WTC11 (cell line): ENCODE data around the gene TRIP12.

Source experiments
- ATF1 ChIP-seq: sonication (generic); formaldehyde crosslinking; IDR thresholded peaks from 2 replicates; pipeline ENCODE4 v1.8.1; 2023; ENCODE audit warnings: mild to moderate bottlenecking, moderate library complexity, missing genetic modification reagents
- CBFB ChIP-seq: sonication (generic); formaldehyde crosslinking; IDR thresholded peaks from 2 replicates; pipeline ENCODE4 v1.8.1; 2022; ENCODE audit warnings: mild to moderate bottlenecking, low read depth, missing genetic modification reagents
- CTCF ChIP-seq: fragments of 200-600 bp; IDR thresholded peaks from 2 replicates; pipeline ENCODE4 v1.8.0; 2022; ENCODE audit warnings: antibody characterized with exemption
- FOXP1 ChIP-seq: sonication (generic); formaldehyde crosslinking; IDR thresholded peaks from 2 replicates; pipeline ENCODE4 v1.8.0; 2022; ENCODE audit warnings: missing genetic modification reagents, mild to moderate bottlenecking, moderate library complexity, borderline replicate concordance
- MAX ChIP-seq: sonication (generic); formaldehyde crosslinking; IDR thresholded peaks from 2 replicates; pipeline ENCODE4 v1.8.0; 2022; ENCODE audit warnings: mild to moderate bottlenecking, missing genetic modification reagents
- SOX15 ChIP-seq: fragments of 250-450 bp; sonication (Bioruptor Pico); IDR thresholded peaks from 2 replicates; pipeline ENCODE4 v1.9.0; 2021; ENCODE audit warnings: mild to moderate bottlenecking
- SP1 ChIP-seq: sonication (generic); formaldehyde crosslinking; conservative IDR thresholded peaks from 2 replicates; pipeline ENCODE4 v1.8.1; 2022; ENCODE audit warnings: missing genetic modification reagents
- ZBTB43 ChIP-seq: sonication (generic); formaldehyde crosslinking; IDR thresholded peaks from 2 replicates; pipeline ENCODE4 v1.8.1; 2023; ENCODE audit warnings: mild to moderate bottlenecking, missing genetic modification reagents
- ZNF263 ChIP-seq: sonication (generic); formaldehyde crosslinking; IDR thresholded peaks from 2 replicates; pipeline ENCODE4 v1.8.1; 2022; ENCODE audit warnings: low read depth, mild to moderate bottlenecking, moderate library complexity, missing genetic modification reagents
- ZNF317 ChIP-seq: sonication (generic); formaldehyde crosslinking; IDR thresholded peaks from 2 replicates; pipeline ENCODE4 v1.8.1; 2023; ENCODE audit warnings: low read depth, mild to moderate bottlenecking, moderate library complexity, missing genetic modification reagents, borderline replicate concordance
- ZNF532 ChIP-seq: fragments of 250-450 bp; sonication (Bioruptor Pico); IDR thresholded peaks from 2 replicates; pipeline ENCODE4 v1.9.0; 2021; ENCODE audit warnings: mild to moderate bottlenecking, borderline replicate concordance

DNA sequence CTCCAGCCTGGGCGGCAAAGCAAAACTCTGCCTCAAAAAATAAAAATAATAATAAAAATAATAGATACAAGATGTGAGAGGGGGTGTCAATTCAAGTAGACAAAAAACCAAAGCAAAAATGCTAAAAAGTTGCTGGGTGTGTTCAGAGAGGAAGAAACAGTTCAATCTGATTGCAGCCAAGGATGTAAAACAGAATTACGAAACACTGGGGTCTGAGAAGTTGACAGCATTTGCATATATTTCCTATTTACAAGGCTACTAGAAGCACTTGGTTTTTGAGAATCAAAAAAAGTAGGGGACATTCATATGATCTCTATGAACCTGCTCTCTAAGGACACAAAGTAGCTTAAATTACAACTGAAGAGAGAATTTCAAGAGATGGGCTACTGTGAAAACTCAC, 7.6 kb downstream of the TRIP12 start:
- TF ChIP-seq ZNF263 (CRISPR knock-in tag), result no peak
- no peak for TF ChIP-seq CTCF
- no peak for TF ChIP-seq ZNF317 (CRISPR knock-in tag)
- TF ChIP-seq ZBTB43, result no peak
- no peak for TF ChIP-seq FOXP1
- TF ChIP-seq CBFB (CRISPR knock-in tag), result no peak
- no peak for TF ChIP-seq MAX
- TF ChIP-seq ATF1 (CRISPR knock-in tag), result no peak
- TF ChIP-seq ZNF532 (CRISPR knock-in tag), result no peak
- TF ChIP-seq SP1 (CRISPR knock-in tag), result no peak
- no peak for TF ChIP-seq SOX15 (CRISPR knock-in tag)
